Smooth muscle cell (in vitro differentiated cells): ENCODE measurements around the gene ATP1A1. TPM values are rescaled to one million over a fixed set of nuclear protein-coding genes. Genes with fewer than 3 reads are reported as not detected.

Experiments used
- DNase-seq: peaks from one replicate; lab custom pipeline; 2025; ENCODE audit not compliant: unreplicated experiment; lab: John Stamatoyannopoulos, UW
- H2AFZ ChIP-seq: fragments of 200-600 bp; sonication (generic); 2 replicates; pipeline ENCODE4 v1.6.0; 2016; ENCODE audit warnings: antibody characterized with exemption, low read depth, mild to moderate bottlenecking
- H3F3A ChIP-seq: fragments of 200-600 bp; sonication (generic); 2 replicates; pipeline ENCODE4 v1.6.0; 2017; ENCODE audit warnings: antibody characterized with exemption, low read depth
- H3K27ac ChIP-seq: fragments of 200-600 bp; sonication (generic); 2 replicates; pipeline ENCODE4 v1.5.1; 2016; ENCODE audit warnings: low read depth, mild to moderate bottlenecking
- H3K27me3 ChIP-seq: fragments of 200-600 bp; sonication (generic); 2 replicates; pipeline ENCODE4 v1.6.1; 2016; ENCODE audit warnings: low read depth, mild to moderate bottlenecking
- H3K36me3 ChIP-seq: fragments of 200-600 bp; sonication (generic); 2 replicates; pipeline ENCODE4 v1.5.1; 2016; ENCODE audit warnings: low read depth
- H3K4me1 ChIP-seq: fragments of 200-600 bp; sonication (generic); 2 replicates; pipeline ENCODE4 v1.5.1; 2016; ENCODE audit warnings: low read depth
- H3K4me2 ChIP-seq: fragments of 200-600 bp; sonication (generic); 2 replicates; pipeline ENCODE4 v1.6.0; 2016; ENCODE audit warnings: mild to moderate bottlenecking
- H3K4me3 ChIP-seq: fragments of 200-600 bp; sonication (generic); 2 replicates; pipeline ENCODE4 v1.5.1; 2016; ENCODE audit warnings: mild to moderate bottlenecking
- H3K79me2 ChIP-seq: fragments of 200-600 bp; sonication (generic); 2 replicates; pipeline ENCODE4 v1.6.0; 2016; ENCODE audit warnings: low read depth, mild to moderate bottlenecking
- H3K9ac ChIP-seq: fragments of 200-600 bp; sonication (generic); 2 replicates; pipeline ENCODE4 v1.6.0; 2016; ENCODE audit warnings: low read depth
- H3K9me3 ChIP-seq: fragments of 200-600 bp; sonication (generic); replicated peaks from 2 replicates; pipeline ENCODE4 v1.5.1; 2016; ENCODE audit warnings: low read depth
- H4K20me1 ChIP-seq: fragments of 200-600 bp; sonication (generic); 2 replicates; pipeline ENCODE4 v1.6.0; 2016; ENCODE audit warnings: low read depth
- CTCF ChIP-seq: fragments of 200-600 bp; sonication (generic); IDR thresholded peaks from 2 replicates; pipeline ENCODE4 v1.5.1; 2017; ENCODE audit warnings: borderline replicate concordance, mild to moderate bottlenecking, antibody characterized with exemption; ENCODE audit not compliant: insufficient read depth, poor library complexity, severe bottlenecking
- WGBS: methylation state at CpG from one replicate; pipeline ENCODE4 v1.1.7; 2016; ENCODE audit warnings: low lambda C conversion rate; 5-methylcytosine and 5-hydroxymethylcytosine counted together
- polyA plus RNA-seq: library from polyadenylated mRNA; unstranded; fragments of >200 nt; fragmentation: Nextera tagmentation; extraction: Ambion mirVana; gene quantifications from 2 replicates; pipeline ENCODE4 v1.2.1, GENCODE V29; 2016
- total RNA-seq: library from RNA; depleted of rRNA; stranded (reverse); fragments of >200 nt; gene quantifications from 2 replicates; pipeline ENCODE4 v1.2.3, GENCODE V29; 2014

ATP1A1 gene
- total and polyA plus RNA-seq, 2 experiments from 2014 or later: 75.7 to 104 TPM

GRCh38 chr1:116332451-116332850, 40.6 kb upstream of the ATP1A1 start:
- Histone ChIP-seq H4K20me1 (no peaks in the 10 kb centered on the region), H3K79me2 (no peaks in the 10 kb centered on the region), H3K4me3 (no peak overlapping the region), H3K9me3 (no peaks in the 10 kb centered on the region), H2AFZ (no peak overlapping the region), H3K27ac (no peak overlapping the region), H3K4me2 (no peak overlapping the region), H3K27me3 (peaks cover 7% of the 10 kb centered on the region), H3K4me1 (peaks cover 3% of the 10 kb centered on the region), H3F3A (no peaks in the 10 kb centered on the region), H3K36me3 (no peaks in the 10 kb centered on the region), H3K9ac (no peak overlapping the region)
- 92% methylated on average over 3 of the region's 3 CpGs for WGBS
- TF ChIP-seq CTCF: no peak
- DNase-seq: no peak

- H3K4me1 ChIP-seq: peaks cover 3% of the 10 kb centered on the region
- no peak for DNase-seq
- no peaks in the 10 kb centered on the region for H3K79me2 ChIP-seq
- no peaks in the 10 kb centered on the region for H3K36me3 ChIP-seq
- H3K27ac ChIP-seq: no peak overlapping the region
- H3K4me3 ChIP-seq: no peak overlapping the region
- H3F3A ChIP-seq: no peaks in the 10 kb centered on the region
- WGBS: 96% methylated on average over 5 of the region's 5 CpGs
- peaks cover 7% of the 10 kb centered on the region for H3K27me3 ChIP-seq
- H2AFZ ChIP-seq: no peak overlapping the region
- no peak overlapping the region for H3K9ac ChIP-seq
- H3K9me3 ChIP-seq: no peaks in the 10 kb centered on the region
- no peaks in the 10 kb centered on the region for H4K20me1 ChIP-seq
- no peak overlapping the region for H3K4me2 ChIP-seq
- TF ChIP-seq CTCF: no peak
Measured at GRCh38 chr1:116333171-116334014, 39.7 kb upstream of the ATP1A1 start.

GRCh38 chr1:116334015-116334547, 39.0 kb upstream of the ATP1A1 start:
- H3K4me1 ChIP-seq: peaks cover 3% of the 10 kb centered on the region
- no peak for TF ChIP-seq CTCF
- no peaks in the 10 kb centered on the region for H3K9me3 ChIP-seq
- H3K79me2 ChIP-seq: no peaks in the 10 kb centered on the region
- H3K4me2 ChIP-seq: no peak overlapping the region
- H3K27ac ChIP-seq: no peak overlapping the region
- no peaks in the 10 kb centered on the region for H3K36me3 ChIP-seq
- H4K20me1 ChIP-seq: no peaks in the 10 kb centered on the region
- H3F3A ChIP-seq: no peaks in the 10 kb centered on the region
- H2AFZ ChIP-seq: peak overlapping the region; percentile 24
- no peak for DNase-seq
- H3K4me3 ChIP-seq: no peak overlapping the region
- no peak overlapping the region for H3K9ac ChIP-seq
- peaks cover 7% of the 10 kb centered on the region for H3K27me3 ChIP-seq
- WGBS: 97% methylated on average over 2 of the region's 2 CpGs
